Stimulated activated CD8-positive, alpha-beta memory T cell treated with anti-CD3 and anti-CD28 coated beads, Interleukin-4, amount 100 ng/mL, for 1 hour (primary cell): Measurements from ENCODE around the gene RAPGEF3.
A peak's percentile ranks its signal among the peaks of the same experiment; 100 is the strongest.

Experiments
- DNase-seq, 2 donors: peaks; one replicate each; pipeline ENCODE4 v3.0.0-alpha.2; 2020; ENCODE audit warnings: low read depth in 2 of 2, low spot score in 1 of 2

Gene RAPGEF3

DNA sequence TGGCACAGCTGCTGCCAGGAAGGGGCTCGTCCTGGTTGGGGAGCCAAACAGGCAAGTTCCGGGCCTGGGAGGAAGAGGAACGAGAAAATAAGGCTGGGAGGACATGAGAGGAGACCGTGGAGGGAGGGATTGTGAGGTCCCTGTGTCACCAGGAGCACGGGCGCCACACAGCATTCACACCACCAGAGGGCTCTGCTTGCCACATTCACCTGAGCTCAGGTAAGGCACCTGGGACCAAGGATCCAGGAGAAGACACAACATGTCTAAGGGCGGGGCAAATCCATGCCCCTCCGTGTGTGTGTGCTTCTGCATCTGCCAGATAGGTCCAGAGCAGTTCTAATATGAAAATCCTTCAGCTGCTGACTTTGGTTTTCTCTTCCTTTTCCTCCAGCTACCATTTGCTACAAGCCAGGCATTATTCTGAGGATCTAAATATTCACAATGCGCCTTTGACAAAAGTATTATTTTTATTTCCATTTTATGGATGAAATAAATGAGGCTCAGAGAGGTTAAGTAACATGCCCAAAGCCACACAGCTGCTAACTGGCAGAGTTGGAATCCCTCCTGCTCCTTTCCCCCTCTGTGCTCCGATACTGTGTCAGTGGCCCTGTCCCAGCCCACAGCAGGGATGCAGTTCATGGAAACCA, 14.6 kb downstream of the RAPGEF3 start:
- peak in 1 of 2 donors; percentile 41 for DNase-seq

DNA sequence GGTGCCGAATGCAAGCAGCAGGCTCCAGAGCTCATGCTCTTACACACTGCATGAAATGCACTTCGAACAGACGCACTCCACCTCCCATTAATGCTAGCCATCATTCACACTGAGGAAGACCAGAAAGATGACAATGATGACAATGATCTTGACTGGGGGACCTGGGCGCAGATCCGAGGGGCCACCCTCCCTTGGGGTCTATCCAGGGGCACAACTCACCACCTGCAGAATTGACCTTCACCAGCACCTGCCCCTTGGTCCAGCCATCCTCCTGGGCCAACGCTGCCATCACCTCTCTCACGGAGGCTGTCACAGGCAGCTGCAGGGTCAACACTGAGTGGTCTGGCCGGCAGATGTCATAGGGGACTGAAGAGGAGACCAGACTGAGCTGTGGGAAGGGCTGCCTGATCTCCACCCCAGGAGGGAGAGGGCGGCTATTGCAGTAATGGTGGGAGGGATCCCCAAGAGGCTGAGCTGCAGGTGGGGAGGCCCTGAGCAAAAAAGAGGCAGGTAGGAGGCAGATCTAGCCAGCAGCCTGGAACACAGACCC, 15.3 kb downstream of the RAPGEF3 start:
- DNase-seq: no peak

DNA sequence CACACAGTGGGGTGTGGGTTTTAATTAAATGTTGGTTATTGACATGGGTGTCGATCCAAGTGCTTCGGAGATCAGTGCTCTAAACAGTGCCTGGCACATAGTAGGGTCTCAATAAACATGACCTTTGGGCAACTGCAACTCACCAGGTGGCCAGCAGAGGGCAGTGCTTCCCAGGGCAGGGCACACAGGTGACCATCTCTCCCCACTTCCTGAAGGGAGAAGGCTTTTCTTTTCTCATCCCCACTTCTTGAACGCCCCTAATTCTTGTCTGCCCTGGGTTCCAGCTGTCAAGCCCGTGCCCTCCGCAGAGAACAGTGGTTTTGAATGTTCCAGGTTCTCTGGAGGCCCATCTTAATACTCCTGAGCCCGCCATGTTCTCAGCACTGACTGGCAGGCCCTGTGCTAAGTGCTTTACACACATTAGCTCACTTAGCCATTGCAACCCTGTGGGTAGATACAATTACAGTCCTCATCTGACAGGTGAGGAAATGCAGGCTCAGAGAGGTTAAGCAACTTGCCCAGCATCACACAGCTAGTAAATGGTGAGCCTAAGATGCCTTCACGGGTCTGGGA, 16.3 kb downstream of the RAPGEF3 start:
- peak; percentile 58 for DNase-seq

DNA sequence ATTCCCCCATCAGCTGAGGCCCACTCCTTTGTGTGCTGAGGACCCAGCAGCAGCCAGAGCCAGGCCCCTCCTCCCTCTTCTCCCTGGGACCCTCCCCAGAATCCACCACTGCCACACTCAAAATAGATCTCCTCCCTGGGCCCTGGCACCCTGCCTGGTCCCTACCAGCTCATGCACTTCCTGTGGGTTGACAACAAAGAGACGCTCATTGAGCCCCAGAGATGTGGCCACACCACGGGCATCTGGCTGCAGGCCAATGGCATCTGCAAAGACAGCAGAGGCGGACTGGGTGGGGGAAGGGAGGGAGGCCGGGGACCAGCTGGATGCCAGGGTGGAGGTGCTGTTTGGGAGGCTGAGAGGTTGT, 17.4 kb downstream of the RAPGEF3 start:
- peak; percentile 17 to 48 for DNase-seq

DNA sequence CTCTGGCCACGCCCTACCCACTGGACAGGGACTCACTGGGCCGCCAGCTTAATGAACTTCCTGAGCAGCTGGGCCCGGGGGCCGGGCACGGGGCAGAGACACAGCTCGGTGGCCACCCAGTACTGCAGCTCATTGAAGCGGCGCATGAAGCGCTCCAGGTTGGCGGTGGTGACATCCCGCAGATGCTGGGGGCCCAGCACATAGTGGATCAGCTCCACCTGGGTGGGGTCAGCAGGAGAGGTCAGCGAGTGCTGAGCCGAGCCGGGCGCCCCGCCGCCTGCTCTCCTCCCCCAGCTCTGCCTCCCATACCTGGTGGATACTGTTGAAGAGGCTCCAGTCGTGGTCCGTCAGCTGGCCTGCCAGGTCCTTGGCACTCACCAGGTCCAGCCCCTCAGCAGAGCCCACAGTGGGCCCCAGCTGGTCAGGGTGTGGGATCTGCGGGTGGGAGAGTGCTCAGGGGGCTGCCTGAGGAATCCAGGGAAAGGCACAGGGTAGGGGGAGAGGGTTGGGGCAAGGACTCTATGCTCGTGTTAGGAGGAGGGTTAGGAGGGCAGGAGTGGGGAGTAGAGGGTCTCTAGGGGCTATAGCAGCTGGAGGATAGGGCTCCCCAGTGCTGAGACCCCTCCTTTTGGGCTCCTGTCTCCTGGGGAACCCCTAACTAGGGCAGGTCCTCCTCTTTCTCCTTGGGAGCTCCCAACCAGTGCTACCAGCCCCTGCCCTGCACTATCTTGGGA, 17.9 kb downstream of the RAPGEF3 start:
- DNase-seq: no peak

DNA sequence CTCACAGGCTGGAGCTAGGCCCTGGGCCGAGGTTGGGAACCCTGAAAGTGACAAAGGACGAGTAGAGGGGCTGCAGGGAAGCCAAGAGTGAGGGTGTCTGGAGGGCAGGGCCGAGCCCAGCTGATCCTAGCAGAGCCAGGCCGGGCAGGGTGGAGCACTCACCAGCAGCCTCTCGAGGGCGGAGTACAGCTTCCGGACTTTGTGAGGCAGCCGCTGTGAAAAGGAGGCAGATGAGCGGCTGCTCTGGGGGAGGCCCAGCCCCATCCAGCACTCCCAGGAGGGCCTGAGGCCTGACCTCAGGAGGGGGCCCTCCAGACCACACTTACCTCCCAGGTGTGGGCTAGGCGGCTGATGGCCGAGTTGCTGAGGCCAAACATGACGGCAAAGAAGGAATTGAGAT, 18.7 kb downstream of the RAPGEF3 start:
- DNase-seq: no peak

DNA sequence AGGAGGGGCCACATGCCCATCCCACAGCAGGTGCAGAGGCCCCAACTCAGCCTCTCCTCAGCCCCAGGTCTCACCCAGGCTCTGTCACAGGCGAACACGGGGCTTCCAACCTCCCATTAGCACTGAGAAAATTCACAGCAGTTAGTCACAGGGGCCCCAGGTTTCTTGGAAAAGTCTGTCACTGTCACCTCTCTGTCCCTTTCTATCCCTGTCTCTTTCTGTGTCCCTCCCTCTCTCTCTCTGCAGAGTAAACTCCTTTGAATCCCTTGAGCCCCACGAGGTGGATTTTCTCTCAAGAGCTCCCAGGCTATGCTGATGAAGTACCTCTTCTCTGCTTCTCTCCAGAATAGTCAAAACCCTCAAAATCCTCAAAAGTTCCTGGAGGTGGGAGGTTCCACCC, 19.4 kb downstream of the RAPGEF3 start:
- no peak for DNase-seq

DNA sequence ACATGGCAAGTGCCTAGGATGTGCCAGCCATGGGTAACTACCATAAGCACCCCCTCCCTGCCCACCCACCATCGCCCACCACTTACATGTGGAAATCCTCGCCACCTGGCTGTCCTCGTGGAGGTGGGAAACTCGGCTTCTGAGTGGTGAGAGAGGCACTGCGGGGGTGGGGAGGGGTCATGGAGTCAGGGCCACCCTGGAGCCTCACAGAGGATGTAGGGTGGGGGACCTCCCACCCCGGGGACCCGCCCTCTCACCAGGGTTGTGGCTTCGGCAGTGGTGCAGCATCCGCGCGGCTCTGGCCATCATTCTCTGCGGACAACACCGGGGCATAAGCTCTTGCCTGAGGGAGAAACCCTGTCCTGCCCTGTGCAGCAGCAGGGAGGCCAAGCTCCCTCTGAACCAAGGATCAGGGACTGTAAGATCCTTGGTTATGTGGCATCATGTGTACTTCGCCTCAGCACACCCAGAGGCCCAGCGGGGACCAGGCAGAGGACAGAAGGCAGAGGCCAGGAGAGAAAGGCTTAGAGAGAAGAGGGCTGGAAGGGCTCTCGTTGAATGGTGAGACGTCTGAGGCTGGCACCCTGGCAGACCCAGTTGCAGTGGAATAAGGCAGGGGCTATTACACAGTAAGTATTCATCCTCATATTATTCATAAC, 20.6 kb downstream of the RAPGEF3 start:
- no peak for DNase-seq

DNA sequence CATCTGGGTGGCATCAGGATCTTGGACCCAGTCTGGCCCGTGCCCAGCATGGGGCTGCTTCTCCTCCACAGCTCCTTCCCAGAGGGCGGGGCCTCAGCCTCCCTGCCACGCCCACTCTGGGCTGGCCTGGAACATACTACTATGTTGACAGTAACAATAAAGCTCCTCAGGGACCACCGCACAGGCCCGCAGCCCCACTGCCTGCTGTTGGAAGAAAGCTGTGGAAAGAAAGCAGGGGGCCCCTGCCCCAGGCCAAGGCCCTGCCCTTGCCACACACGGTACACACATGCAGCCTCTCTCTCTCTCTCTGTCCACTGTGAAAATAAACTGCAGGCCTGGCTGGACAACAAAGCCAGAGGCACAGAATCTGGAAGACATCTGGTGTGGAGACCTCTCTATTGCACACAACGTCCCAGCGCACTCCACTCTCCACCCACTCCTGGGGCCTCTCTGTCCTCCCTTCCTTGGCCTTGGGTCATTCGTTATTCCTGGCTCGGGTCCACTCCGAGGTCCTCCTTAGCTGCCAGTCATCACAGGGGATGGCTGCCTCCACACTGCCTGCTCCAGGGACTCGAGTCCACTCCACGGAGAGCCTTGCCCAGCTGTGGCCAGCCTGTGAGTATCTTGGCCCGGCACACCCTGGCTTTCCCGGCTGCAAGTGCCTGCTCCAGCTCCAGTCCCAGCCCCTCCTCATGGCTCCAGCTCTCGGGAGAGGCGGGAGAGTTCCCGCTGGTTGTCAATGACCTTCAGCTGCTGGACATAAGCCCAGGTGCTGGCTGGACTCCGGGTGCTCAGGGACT, 21.6 kb downstream of the RAPGEF3 start:
- DNase-seq: no peak

DNA sequence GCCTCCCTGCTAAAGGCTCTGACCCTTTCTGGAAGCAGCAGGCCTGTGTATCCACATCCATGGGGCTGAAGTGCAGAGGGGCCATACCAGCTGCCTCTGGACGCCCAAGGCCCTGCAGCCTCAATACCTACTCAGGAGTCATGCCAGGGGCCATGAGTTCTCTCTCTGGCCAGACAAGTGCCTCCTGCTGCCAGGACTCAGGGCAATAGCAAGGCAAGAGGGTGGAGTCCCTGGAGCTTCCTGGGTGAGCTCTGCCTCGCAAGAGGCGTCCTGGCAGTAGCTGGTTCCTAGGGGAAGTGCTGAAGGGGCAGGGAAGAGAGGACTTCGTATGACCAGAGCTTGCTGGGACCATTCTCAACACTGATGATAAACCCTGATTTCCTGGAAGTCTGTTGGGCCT, 22.5 kb downstream of the RAPGEF3 start:
- DNase-seq: no peak

DNA sequence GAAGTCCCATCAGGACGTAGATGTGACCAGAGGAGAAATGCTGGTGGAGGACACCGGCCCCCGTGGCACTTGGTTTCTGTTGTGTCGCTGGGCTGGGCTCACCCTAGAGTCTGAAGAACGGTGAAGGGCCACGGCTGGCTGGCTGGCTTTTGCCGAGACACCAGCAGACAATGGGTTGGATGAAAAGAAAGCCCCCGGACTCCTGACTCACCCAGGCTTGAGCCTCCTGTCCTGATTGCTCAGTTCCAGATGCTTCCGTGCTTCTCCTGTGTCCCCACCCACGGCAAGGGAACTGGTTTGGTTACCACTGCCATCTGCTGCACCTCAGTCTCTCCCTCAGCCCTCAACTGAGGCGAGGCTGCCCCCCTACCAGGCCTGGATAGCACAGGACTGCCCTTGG, 23.0 kb downstream of the RAPGEF3 start:
- no peak for DNase-seq

DNA sequence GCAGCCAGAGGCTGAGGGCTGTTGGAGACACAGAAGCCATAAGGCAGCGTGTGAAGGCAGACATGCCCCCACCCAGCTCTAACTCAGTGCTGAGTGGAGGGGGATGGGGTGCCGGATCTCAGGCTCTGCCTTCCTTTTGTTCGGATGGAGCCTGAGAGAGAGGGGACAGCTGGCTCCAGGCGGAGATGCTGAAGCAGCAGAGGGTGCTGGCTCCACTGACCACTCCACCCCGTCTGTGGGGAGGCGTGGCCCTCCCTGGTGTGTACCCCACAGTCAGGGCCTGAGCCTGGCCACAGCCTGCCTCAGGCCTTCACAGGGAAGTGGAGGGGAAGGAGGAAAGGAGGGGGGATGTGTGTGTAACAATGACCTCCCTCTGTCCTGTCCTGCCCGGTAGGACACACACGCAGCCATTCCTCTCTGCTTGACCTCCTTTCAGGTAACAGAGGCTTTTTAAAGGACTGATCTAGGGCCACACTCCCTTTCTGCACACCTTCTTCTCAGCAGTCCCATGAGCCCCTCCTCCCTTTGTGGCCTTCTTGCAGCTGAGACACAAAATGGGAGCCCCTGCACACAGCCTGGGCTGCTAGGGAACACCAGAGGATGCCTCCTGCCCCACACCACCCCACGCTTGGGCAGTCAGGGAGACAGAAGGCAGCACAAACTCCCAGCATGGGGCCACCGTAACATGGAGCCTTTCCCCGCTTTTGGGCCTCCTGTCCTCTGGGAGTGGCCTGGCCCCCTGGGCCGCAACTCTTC, 23.8 kb downstream of the RAPGEF3 start:
- DNase-seq: no peak

DNA sequence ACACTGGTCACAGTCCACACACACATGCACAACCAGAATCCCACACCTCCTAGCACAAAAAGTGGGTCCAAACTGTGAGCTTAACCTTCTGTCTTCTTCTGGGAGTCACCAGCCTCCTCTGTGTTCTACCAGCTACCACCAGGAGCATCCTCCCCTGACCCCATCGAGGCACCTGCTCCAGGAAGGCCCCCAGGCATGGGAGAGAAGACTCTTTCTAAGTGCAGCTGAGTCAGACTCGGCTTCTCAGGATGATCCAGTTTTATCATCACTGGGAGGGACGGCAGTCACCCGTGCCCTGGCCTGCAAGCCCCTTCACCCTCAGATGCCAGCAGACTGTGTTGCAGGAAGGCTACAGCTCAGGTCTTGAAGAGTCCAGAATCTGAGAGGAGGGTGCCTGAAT, 25.5 kb downstream of the RAPGEF3 start:
- no peak for DNase-seq

DNA sequence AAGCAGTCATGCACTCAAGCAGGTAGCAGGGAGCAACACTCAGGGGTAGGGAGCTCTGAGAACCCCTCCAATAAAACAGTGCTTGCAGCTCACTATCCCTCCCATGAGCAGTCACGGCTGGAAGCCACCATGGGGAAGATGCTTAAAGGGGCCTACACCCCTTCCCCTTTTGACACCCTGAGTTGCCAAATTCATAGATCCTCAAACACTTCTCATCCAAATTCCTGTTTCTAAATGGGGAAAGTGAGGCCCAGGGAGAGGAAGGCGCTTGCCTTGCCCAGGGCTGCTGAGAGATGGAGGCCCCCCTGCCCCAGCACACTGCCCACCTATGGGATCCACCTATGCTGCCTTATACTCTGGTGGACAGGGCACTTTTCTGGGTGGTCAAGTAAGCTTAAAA, 26.2 kb downstream of the RAPGEF3 start:
- DNase-seq: no peak

DNA sequence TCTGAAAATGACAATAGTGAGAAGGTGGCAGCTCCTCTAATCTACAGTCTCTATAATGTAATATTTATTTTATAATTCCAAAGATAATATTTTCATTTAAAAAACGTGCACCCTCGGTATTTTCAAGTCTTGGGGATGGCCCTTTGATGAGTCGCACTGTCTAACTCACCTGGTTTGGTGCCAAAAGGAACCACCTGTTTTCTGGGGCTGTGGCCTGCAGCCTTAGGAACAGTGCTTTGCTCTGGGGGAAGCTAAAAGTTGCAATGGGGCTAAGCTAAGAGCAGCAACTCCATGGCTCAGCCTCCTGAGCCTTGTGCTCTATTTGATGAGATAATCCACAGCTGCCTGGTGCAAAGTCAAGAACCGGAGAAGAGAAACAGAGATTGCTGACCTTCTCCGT, 27.0 kb downstream of the RAPGEF3 start:
- DNase-seq: no peak

DNA sequence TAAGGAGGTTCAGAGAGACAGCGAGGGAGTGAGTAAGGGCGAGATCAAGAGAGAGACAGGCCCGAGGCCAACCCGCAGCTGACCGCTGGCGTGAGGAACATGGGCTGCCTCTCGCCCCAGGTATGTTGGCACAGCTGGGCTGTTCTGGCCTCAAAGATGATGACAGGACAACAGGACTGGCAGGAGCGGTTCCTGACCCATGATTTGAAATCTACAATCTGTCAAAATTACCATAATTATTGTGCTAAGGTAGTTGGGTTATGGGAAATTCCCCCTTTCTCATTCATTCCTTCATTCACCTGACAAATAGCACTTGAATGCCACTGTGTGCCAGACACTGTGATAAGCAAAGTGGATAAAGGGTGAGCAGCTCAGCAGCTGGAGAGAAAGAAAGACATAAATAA, 28.3 kb downstream of the RAPGEF3 start:
- DNase-seq: no peak

DNA sequence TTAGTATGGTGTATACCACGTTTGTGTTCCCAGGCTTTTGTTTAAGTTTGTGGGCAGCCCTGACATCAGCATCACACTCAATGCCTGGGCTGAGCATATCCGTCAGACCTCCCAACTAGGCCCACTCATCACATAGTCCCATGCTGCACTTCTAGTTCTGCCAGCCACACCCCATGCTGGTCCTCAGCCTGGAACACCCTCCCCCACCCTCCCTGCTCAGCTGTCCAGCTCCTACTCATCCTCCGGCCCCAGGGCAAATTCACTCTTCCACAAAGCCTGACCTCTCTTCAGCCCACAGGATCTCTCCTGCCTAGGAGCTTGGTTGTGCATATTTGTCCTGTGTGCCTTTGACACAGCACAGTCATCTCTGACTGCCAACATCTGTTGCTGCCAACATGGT, 29.4 kb downstream of the RAPGEF3 start:
- no peak for DNase-seq

DNA sequence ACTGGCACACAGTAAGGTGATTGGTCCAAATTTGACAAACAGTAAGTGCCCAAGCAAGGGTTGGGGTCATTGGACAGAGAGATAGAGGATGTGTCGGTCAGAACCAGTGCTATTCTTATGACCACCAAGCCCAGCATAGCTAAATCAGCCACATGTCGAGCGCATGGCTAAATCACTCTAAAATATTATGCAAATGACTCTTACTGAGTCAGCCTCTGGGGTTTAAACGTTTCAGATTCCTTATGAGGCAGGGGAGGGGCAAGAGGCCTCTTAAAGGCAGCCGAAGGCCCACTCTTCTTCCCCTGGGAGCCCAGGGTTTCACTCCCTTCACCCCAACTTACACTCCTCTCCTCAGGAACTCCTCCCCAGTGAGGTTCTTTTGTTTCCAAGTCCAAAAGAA, 32.8 kb downstream of the RAPGEF3 start:
- DNase-seq: no peak

DNA sequence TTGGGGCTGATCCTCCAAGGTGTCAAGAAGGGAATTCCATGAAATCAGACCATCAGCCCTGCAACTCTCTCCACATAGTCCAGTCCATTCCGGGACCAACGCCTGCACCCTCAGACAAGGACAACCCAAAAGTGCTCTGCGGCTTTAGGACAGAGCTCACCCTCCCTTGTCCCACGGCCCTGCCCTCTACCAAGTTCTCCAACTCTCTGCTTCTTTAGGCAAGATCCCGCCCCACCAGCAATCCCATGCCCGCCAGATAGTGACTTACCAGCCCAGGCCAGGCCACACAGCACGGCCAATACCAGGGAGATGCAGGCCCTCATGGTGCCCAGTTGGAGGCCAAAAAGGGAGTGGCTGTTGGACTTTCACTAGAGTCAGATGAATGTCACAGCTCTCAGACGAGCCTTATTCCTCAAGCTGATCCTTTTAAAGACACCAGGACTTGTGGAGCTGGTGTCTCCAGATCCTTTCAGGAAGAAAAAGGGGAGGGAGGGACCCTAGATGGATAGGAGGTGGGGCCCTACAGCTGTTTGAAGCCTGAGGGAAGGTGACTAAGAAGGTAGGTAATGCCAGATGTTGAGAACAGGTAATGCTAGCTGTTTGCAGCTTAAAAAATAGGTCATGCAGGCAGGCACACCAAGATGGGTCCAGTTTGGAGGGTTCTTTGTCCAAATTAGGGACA, 33.4 kb downstream of the RAPGEF3 start, which contains the start of gene ENDOU:
Gene ENDOU, minus strand, starts transcription at position 400 of the 682 bp plus-strand sequence. Its CDS starts 77 bp downstream, at position 323.
- no peak for DNase-seq
